Large intestine (tissue), 3 donors: ENCODE measurements around the gene SEMG1. TPM values are rescaled to one million over a fixed set of nuclear protein-coding genes. Genes with fewer than 3 reads are reported as not detected.

Source experiments
- DNase-seq, 2 donors: peaks; one replicate each; pipeline versions ENCODE4 v3.0.0 to v3.0.0-alpha.2; 2013
- H3K27ac ChIP-seq: one replicate; pipeline ENCODE4 v1.5.1; 2013; ENCODE audit warnings: low read length
- H3K27me3 ChIP-seq: 2 replicates; pipeline ENCODE4 v1.6.1; 2013; ENCODE audit warnings: low read length; ENCODE audit not compliant: control insufficient read depth, insufficient read depth
- H3K36me3 ChIP-seq: 2 replicates; pipeline ENCODE4 v1.6.1; 2013; ENCODE audit warnings: low read length; ENCODE audit not compliant: control insufficient read depth, insufficient read depth
- H3K4me1 ChIP-seq: one replicate; pipeline ENCODE4 v1.6.1; 2013; ENCODE audit warnings: low read length; ENCODE audit not compliant: control insufficient read depth, insufficient read depth
- H3K4me3 ChIP-seq: one replicate; pipeline ENCODE4 v1.5.1; 2013; ENCODE audit warnings: low read length
- H3K9me3 ChIP-seq: one replicate; pipeline ENCODE4 v1.6.1; 2013; ENCODE audit warnings: mild to moderate bottlenecking, low read depth, low read length, moderate library complexity; ENCODE audit not compliant: control insufficient read depth
- WGBS: methylation state at CpG from one replicate; pipeline ENCODE4 v1.1.5; 2013; ENCODE audit warnings: low lambda C conversion rate; ENCODE audit not compliant: insufficient coverage; 5-methylcytosine and 5-hydroxymethylcytosine counted together
- polyA plus RNA-seq: library from polyadenylated mRNA; unstranded; fragments of 120-200 nt; gene quantifications from one replicate; pipeline ENCODE4 v1.2.1, GENCODE V29; 2013

The SEMG1 gene
- polyA plus RNA-seq, 1 donor: not detected

GRCh38 chr20:45183084-45183483 is 23.7 kb upstream of the SEMG1 start:
- Histone ChIP-seq H3K4me3 (no peak overlapping the region), H3K27ac (no peak overlapping the region), H3K36me3 (no peaks in the 10 kb centered on the region), H3K27me3 (no peaks in the 10 kb centered on the region), H3K4me1 (peaks cover 8% of the 10 kb centered on the region), H3K9me3 (no peaks in the 10 kb centered on the region)
- 71% methylated on average over 2 of the region's 2 CpGs for whole genome bisulfite sequencing
- no peak for DNase-seq

GRCh38 chr20:45187693-45188092 is 19.1 kb upstream of the SEMG1 start:
- peaks cover 6% of the 10 kb centered on the region for H3K27me3 ChIP-seq
- DNase-seq: no peak
- no peak overlapping the region for H3K4me3 ChIP-seq
- H3K27ac ChIP-seq: no peak overlapping the region
- H3K4me1 ChIP-seq: no peaks in the 10 kb centered on the region
- no CpG with 5 or more reads among the region's 2 CpGs for WGBS
- H3K9me3 ChIP-seq: no peaks in the 10 kb centered on the region
- H3K36me3 ChIP-seq: no peaks in the 10 kb centered on the region

DNA sequence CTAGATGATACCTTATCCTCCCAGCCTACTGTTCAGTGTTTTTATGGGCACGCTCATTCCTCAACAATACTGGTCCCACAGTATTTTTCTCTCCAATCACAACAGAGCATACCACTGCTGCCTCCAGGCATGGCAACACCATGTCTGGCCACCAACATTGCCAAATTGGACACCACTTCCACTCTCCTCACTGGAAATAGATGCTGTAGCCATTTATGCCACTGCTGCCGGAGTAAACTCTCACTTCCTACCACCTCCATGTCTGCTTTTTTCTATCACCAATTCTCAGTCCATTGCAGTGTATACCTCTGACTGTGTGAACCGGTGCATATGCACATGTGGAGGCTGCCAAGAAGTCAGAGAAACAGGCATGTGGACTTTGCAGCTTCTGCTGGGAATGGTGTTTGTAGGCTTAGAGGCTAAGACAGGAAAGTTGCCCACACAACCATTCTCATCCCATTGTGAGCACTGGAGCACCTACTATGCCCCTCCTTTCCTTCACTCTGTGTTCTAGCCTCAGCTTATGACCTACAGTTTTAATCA is 17.7 kb upstream of the SEMG1 start:
- no peaks in the 10 kb centered on the region for H3K36me3 ChIP-seq
- WGBS: no CpG with 5 or more reads among the region's 3 CpGs
- no peaks in the 10 kb centered on the region for H3K4me1 ChIP-seq
- DNase-seq: no peak
- peaks cover 6% of the 10 kb centered on the region for H3K27me3 ChIP-seq
- H3K27ac ChIP-seq: no peak overlapping the region
- H3K9me3 ChIP-seq: no peaks in the 10 kb centered on the region
- no peak overlapping the region for H3K4me3 ChIP-seq

- WGBS: 80% methylated on average over 1 of the region's 3 CpGs
- no peaks in the 10 kb centered on the region for H3K9me3 ChIP-seq
- no peaks in the 10 kb centered on the region for H3K4me1 ChIP-seq
- no peak overlapping the region for H3K27ac ChIP-seq
- no peak for DNase-seq
- H3K4me3 ChIP-seq: no peak overlapping the region
- H3K36me3 ChIP-seq: no peaks in the 10 kb centered on the region
- H3K27me3 ChIP-seq: peaks cover 6% of the 10 kb centered on the region
These were observed 17.0 kb upstream of the SEMG1 start for GRCh38 chr20:45189861-45190260.

- WGBS: no CpG with 5 or more reads among the region's 3 CpGs
- Histone ChIP-seq H3K27me3 (peaks cover 6% of the 10 kb centered on the region), H3K4me3 (no peak overlapping the region), H3K36me3 (no peaks in the 10 kb centered on the region), H3K4me1 (no peaks in the 10 kb centered on the region), H3K27ac (no peak overlapping the region), H3K9me3 (no peaks in the 10 kb centered on the region)
- no peak for DNase-seq
These were observed 14.9 kb upstream of the SEMG1 start for GRCh38 chr20:45191926-45192325.

- H3K9me3 ChIP-seq: no peaks in the 10 kb centered on the region
- no peak overlapping the region for H3K4me3 ChIP-seq
- no peak overlapping the region for H3K27ac ChIP-seq
- 83% methylated on average over 1 of the region's 2 CpGs for WGBS
- no peaks in the 10 kb centered on the region for H3K36me3 ChIP-seq
- peaks cover 6% of the 10 kb centered on the region for H3K27me3 ChIP-seq
- DNase-seq: no peak
- no peaks in the 10 kb centered on the region for H3K4me1 ChIP-seq
These were observed 13.5 kb upstream of the SEMG1 start for GRCh38 chr20:45193331-45193730.

DNA sequence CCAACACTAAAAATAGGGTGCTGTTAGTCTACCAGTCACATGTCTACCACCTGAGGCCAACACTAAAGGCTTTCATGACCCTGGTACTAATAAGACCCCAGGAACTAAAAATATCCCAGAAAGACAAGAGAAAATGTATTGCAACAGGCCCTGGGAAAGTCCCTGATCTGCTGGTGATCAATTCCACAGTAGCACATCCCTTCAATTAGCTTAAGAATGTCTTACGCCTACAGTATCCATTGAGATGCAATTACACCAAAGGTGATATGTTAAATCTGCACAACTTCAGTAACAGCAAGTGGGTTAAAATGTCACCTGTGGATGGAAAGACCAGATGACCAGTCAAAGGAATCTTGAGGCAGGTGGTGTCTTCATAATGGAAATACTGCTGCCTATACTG is 3.1 kb downstream of the SEMG1 start:
- Histone ChIP-seq H3K36me3 (no peaks in the 10 kb centered on the region), H3K4me3 (no peak overlapping the region), H3K27me3 (peaks cover 12% of the 10 kb centered on the region), H3K4me1 (no peaks in the 10 kb centered on the region), H3K27ac (no peak overlapping the region), H3K9me3 (no peaks in the 10 kb centered on the region)
- WGBS: no CpG with 5 or more reads among the region's 1 CpG
- no peak for DNase-seq

- Histone ChIP-seq H3K27me3 (peaks cover 9% of the 10 kb centered on the region), H3K27ac (no peak overlapping the region), H3K9me3 (no peaks in the 10 kb centered on the region), H3K4me1 (no peaks in the 10 kb centered on the region), H3K36me3 (no peaks in the 10 kb centered on the region), H3K4me3 (no peak overlapping the region)
- DNase-seq: no peak
These were observed 5.0 kb downstream of the SEMG1 start for GRCh38 chr20:45211569-45212474.

- 75% methylated on average over 2 of the region's 3 CpGs for WGBS
- Histone ChIP-seq H3K36me3 (no peaks in the 10 kb centered on the region), H3K27me3 (peaks cover 7% of the 10 kb centered on the region), H3K27ac (no peak overlapping the region), H3K9me3 (no peaks in the 10 kb centered on the region), H3K4me3 (no peak overlapping the region), H3K4me1 (no peaks in the 10 kb centered on the region)
- no peak for DNase-seq
These were observed 6.0 kb downstream of the SEMG1 start for GRCh38 chr20:45212836-45213235.

GRCh38 chr20:45218124-45218523 is 11.3 kb downstream of the SEMG1 start:
- DNase-seq: no peak
- no peak overlapping the region for H3K27ac ChIP-seq
- no peaks in the 10 kb centered on the region for H3K36me3 ChIP-seq
- H3K4me1 ChIP-seq: no peaks in the 10 kb centered on the region
- no peak overlapping the region for H3K4me3 ChIP-seq
- H3K27me3 ChIP-seq: peaks cover 4% of the 10 kb centered on the region
- WGBS: no CpG with 5 or more reads among the region's 4 CpGs
- H3K9me3 ChIP-seq: no peaks in the 10 kb centered on the region

DNA sequence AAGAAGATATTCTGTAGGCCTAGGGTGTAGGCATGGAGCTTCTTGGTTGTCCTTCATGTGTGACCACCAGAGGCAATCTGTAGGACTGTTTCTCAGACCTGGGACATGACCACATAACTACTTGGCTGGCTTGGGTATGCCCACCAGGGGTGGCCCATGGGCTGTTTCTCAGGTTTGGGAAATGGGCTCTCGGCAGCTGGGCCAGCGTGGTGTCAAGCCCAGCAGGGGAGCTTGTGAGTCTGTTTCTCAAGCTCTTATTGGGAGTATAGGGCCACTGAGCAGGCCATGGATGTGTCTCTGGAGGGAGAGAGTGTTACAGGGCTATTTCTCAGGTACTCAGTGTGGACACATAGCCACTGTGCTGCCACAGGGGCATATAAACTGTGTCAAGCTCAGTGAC is 11.8 kb downstream of the SEMG1 start:
- no peak overlapping the region for H3K4me3 ChIP-seq
- H3K36me3 ChIP-seq: no peaks in the 10 kb centered on the region
- no peak for DNase-seq
- no peak overlapping the region for H3K27ac ChIP-seq
- H3K9me3 ChIP-seq: no peaks in the 10 kb centered on the region
- no peaks in the 10 kb centered on the region for H3K4me1 ChIP-seq
- no CpG with 5 or more reads among the region's 2 CpGs for WGBS
- H3K27me3 ChIP-seq: peaks cover 4% of the 10 kb centered on the region
